Activated naive CD8-positive, alpha-beta T cell (primary cell): ENCODE measurements around the gene SLC12A8.

Experiments used
- H3K27ac Mint-ChIP-seq: one replicate; pipeline ENCODE4 v1.8.0; 2021; ENCODE audit warnings: mixed read lengths
- H3K27me3 Mint-ChIP-seq: one replicate; pipeline ENCODE4 v1.8.0; 2021; ENCODE audit warnings: mixed read lengths
- H3K36me3 Mint-ChIP-seq: one replicate; pipeline ENCODE4 v1.8.0; 2021; ENCODE audit warnings: mixed read lengths
- H3K4me1 Mint-ChIP-seq: one replicate; pipeline ENCODE4 v1.8.0; 2021; ENCODE audit warnings: low read depth, mixed read lengths
- H3K4me3 Mint-ChIP-seq: one replicate; pipeline ENCODE4 v1.8.0; 2021; ENCODE audit warnings: mild to moderate bottlenecking, mixed read lengths
- H3K9me3 Mint-ChIP-seq: one replicate; pipeline ENCODE4 v1.8.0; 2021; ENCODE audit warnings: low read depth, mixed read lengths

SLC12A8 gene

GRCh38 chr3:125185805-125186204 lies 26.7 kb downstream of the SLC12A8 start:
- Mint-ChIP-seq H3K27ac (no peak overlapping the region), H3K36me3 (no peaks in the 10 kb centered on the region), H3K27me3 (no peaks in the 10 kb centered on the region), H3K9me3 (no peaks in the 10 kb centered on the region), H3K4me1 (no peaks in the 10 kb centered on the region), H3K4me3 (no peak overlapping the region)

GRCh38 chr3:125179884-125180240 lies 32.7 kb downstream of the SLC12A8 start:
- no peaks in the 10 kb centered on the region for H3K36me3 Mint-ChIP-seq
- H3K9me3 Mint-ChIP-seq: no peaks in the 10 kb centered on the region
- no peaks in the 10 kb centered on the region for H3K27me3 Mint-ChIP-seq
- H3K27ac Mint-ChIP-seq: no peak overlapping the region
- H3K4me1 Mint-ChIP-seq: no peaks in the 10 kb centered on the region
- H3K4me3 Mint-ChIP-seq: no peak overlapping the region

- Mint-ChIP-seq H3K27ac (no peak overlapping the region), H3K27me3 (no peaks in the 10 kb centered on the region), H3K4me1 (no peaks in the 10 kb centered on the region), H3K9me3 (no peaks in the 10 kb centered on the region), H3K4me3 (no peak overlapping the region), H3K36me3 (no peaks in the 10 kb centered on the region)
Measured at GRCh38 chr3:125179143-125179883, 33.2 kb downstream of the SLC12A8 start.

- Mint-ChIP-seq H3K36me3 (peaks cover 3% of the 10 kb centered on the region), H3K9me3 (peaks cover 6% of the 10 kb centered on the region), H3K4me1 (no peaks in the 10 kb centered on the region), H3K4me3 (no peak overlapping the region), H3K27ac (no peak overlapping the region), H3K27me3 (no peaks in the 10 kb centered on the region)
Measured at GRCh38 chr3:125177746-125178145, 34.8 kb downstream of the SLC12A8 start.

GRCh38 chr3:125175295-125176078 lies 37.1 kb downstream of the SLC12A8 start:
- peaks cover 5% of the 10 kb centered on the region for H3K36me3 Mint-ChIP-seq
- no peaks in the 10 kb centered on the region for H3K4me1 Mint-ChIP-seq
- no peaks in the 10 kb centered on the region for H3K27me3 Mint-ChIP-seq
- H3K4me3 Mint-ChIP-seq: no peak overlapping the region
- peaks cover 6% of the 10 kb centered on the region for H3K9me3 Mint-ChIP-seq
- no peak overlapping the region for H3K27ac Mint-ChIP-seq

GRCh38 chr3:125172346-125172745 lies 40.2 kb downstream of the SLC12A8 start:
- H3K27me3 Mint-ChIP-seq: no peaks in the 10 kb centered on the region
- H3K4me3 Mint-ChIP-seq: no peak overlapping the region
- peaks cover 6% of the 10 kb centered on the region for H3K9me3 Mint-ChIP-seq
- H3K36me3 Mint-ChIP-seq: peaks cover 5% of the 10 kb centered on the region
- H3K27ac Mint-ChIP-seq: no peak overlapping the region
- no peaks in the 10 kb centered on the region for H3K4me1 Mint-ChIP-seq

- Mint-ChIP-seq H3K4me1 (no peaks in the 10 kb centered on the region), H3K4me3 (no peak overlapping the region), H3K27ac (no peak overlapping the region), H3K27me3 (no peaks in the 10 kb centered on the region), H3K36me3 (peaks cover 5% of the 10 kb centered on the region), H3K9me3 (peaks cover 6% of the 10 kb centered on the region)
Measured at GRCh38 chr3:125168711-125169393, 43.7 kb downstream of the SLC12A8 start.

GRCh38 chr3:125166599-125167136 lies 45.9 kb downstream of the SLC12A8 start:
- Mint-ChIP-seq H3K27me3 (no peaks in the 10 kb centered on the region), H3K4me1 (no peaks in the 10 kb centered on the region), H3K27ac (no peak overlapping the region)

GRCh38 chr3:125165948-125166553 lies 46.5 kb downstream of the SLC12A8 start:
- no peaks in the 10 kb centered on the region for H3K27me3 Mint-ChIP-seq
- H3K9me3 Mint-ChIP-seq: no peaks in the 10 kb centered on the region
- H3K4me3 Mint-ChIP-seq: no peak overlapping the region
- H3K36me3 Mint-ChIP-seq: no peaks in the 10 kb centered on the region
- H3K4me1 Mint-ChIP-seq: no peaks in the 10 kb centered on the region
- no peak overlapping the region for H3K27ac Mint-ChIP-seq

More at GRCh38 chr3:125166599-125167136, 45.9 kb downstream of the SLC12A8 start:
- Mint-ChIP-seq H3K9me3 (no peaks in the 10 kb centered on the region), H3K4me3 (no peak overlapping the region), H3K36me3 (no peaks in the 10 kb centered on the region)

- Mint-ChIP-seq H3K27ac (no peak overlapping the region), H3K36me3 (no peaks in the 10 kb centered on the region), H3K4me3 (no peak overlapping the region), H3K27me3 (no peaks in the 10 kb centered on the region), H3K9me3 (no peaks in the 10 kb centered on the region), H3K4me1 (no peaks in the 10 kb centered on the region)
Measured at GRCh38 chr3:125165189-125165947, 47.2 kb downstream of the SLC12A8 start.

- Mint-ChIP-seq H3K9me3 (no peaks in the 10 kb centered on the region), H3K27ac (no peak overlapping the region), H3K36me3 (no peaks in the 10 kb centered on the region), H3K4me1 (no peaks in the 10 kb centered on the region), H3K4me3 (no peak overlapping the region), H3K27me3 (no peaks in the 10 kb centered on the region)
Measured at GRCh38 chr3:125163739-125164601, 48.6 kb downstream of the SLC12A8 start.

- H3K9me3 Mint-ChIP-seq: no peaks in the 10 kb centered on the region
- H3K4me1 Mint-ChIP-seq: no peaks in the 10 kb centered on the region
- H3K36me3 Mint-ChIP-seq: no peaks in the 10 kb centered on the region
- H3K27me3 Mint-ChIP-seq: no peaks in the 10 kb centered on the region
- H3K27ac Mint-ChIP-seq: no peak overlapping the region
- H3K4me3 Mint-ChIP-seq: no peak overlapping the region
Measured at GRCh38 chr3:125161607-125162219, 50.8 kb downstream of the SLC12A8 start.
